SK-N-SH (cell line): ENCODE results near the gene DGLUCY.

Experiments used
- CHD2 ChIP-seq: fragments of 150-350 bp; IDR thresholded peaks from 2 replicates; pipeline ENCODE4 v1.6.1; 2018; ENCODE audit warnings: low read length; ENCODE audit not compliant: partially characterized antibody
- EZH2phosphoT487 ChIP-seq: fragments of 200-600 bp; sonication (generic); IDR thresholded peaks from 2 replicates; pipeline ENCODE4 v1.6.1; 2017; ENCODE audit warnings: low read depth, mixed run types, mild to moderate bottlenecking, antibody characterized with exemption, moderate library complexity, borderline replicate concordance
- GATA2 ChIP-seq: sonication (generic); formaldehyde crosslinking; IDR thresholded peaks from 2 replicates; pipeline ENCODE4 v1.5.0; 2020; ENCODE audit warnings: mild to moderate bottlenecking, missing genetic modification reagents
- POLR2AphosphoS5 ChIP-seq: IDR thresholded peaks from 2 replicates; pipeline ENCODE4 v1.6.1; 2012; ENCODE audit warnings: low read depth, low read length
- TF ChIP-seq, protein P1 (sequence below): IDR thresholded peaks from 2 replicates; pipeline ENCODE4 v1.6.1; 2012; ENCODE audit warnings: mild to moderate bottlenecking, low read depth, low read length, moderate library complexity
- TF ChIP-seq, protein P2 (sequence below): fragments of 200-600 bp; sonication (generic); IDR thresholded peaks from 2 replicates; pipeline ENCODE4 v1.6.1; 2017; ENCODE audit warnings: antibody characterized with exemption, mild to moderate bottlenecking, moderate library complexity
- TF ChIP-seq, protein P3 (sequence below): IDR thresholded peaks from 2 replicates; pipeline ENCODE4 v1.4.0; 2012; ENCODE audit warnings: low read depth

DNA sequence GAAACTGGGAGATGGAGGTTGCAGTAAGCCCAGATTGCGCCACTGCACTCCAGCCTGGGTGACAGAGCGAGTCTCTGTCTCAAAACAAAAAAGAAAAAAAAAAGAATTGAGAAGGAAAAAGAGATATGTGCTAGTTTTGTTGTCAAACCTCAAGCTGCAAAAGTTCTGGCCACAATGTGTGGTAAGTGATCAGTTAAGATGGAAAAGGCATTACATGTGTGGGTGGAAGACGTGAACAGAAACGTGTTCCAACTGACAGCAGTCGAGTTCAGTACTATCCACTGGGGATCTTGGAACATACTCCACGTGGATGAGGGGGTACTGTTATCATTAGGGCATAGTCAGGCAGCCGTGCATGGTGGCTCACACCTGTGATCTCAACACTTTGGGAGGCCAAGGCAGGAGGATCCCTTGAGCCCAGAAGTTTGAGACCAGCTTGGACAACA is 113.3 kb downstream of the DGLUCY start:
- TF ChIP-seq EZH2phosphoT487: no peak
- TF ChIP-seq, protein P1, sequence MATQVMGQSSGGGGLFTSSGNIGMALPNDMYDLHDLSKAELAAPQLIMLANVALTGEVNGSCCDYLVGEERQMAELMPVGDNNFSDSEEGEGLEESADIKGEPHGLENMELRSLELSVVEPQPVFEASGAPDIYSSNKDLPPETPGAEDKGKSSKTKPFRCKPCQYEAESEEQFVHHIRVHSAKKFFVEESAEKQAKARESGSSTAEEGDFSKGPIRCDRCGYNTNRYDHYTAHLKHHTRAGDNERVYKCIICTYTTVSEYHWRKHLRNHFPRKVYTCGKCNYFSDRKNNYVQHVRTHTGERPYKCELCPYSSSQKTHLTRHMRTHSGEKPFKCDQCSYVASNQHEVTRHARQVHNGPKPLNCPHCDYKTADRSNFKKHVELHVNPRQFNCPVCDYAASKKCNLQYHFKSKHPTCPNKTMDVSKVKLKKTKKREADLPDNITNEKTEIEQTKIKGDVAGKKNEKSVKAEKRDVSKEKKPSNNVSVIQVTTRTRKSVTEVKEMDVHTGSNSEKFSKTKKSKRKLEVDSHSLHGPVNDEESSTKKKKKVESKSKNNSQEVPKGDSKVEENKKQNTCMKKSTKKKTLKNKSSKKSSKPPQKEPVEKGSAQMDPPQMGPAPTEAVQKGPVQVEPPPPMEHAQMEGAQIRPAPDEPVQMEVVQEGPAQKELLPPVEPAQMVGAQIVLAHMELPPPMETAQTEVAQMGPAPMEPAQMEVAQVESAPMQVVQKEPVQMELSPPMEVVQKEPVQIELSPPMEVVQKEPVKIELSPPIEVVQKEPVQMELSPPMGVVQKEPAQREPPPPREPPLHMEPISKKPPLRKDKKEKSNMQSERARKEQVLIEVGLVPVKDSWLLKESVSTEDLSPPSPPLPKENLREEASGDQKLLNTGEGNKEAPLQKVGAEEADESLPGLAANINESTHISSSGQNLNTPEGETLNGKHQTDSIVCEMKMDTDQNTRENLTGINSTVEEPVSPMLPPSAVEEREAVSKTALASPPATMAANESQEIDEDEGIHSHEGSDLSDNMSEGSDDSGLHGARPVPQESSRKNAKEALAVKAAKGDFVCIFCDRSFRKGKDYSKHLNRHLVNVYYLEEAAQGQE: no peak
- no peak for TF ChIP-seq CHD2
- TF ChIP-seq, protein P2, sequence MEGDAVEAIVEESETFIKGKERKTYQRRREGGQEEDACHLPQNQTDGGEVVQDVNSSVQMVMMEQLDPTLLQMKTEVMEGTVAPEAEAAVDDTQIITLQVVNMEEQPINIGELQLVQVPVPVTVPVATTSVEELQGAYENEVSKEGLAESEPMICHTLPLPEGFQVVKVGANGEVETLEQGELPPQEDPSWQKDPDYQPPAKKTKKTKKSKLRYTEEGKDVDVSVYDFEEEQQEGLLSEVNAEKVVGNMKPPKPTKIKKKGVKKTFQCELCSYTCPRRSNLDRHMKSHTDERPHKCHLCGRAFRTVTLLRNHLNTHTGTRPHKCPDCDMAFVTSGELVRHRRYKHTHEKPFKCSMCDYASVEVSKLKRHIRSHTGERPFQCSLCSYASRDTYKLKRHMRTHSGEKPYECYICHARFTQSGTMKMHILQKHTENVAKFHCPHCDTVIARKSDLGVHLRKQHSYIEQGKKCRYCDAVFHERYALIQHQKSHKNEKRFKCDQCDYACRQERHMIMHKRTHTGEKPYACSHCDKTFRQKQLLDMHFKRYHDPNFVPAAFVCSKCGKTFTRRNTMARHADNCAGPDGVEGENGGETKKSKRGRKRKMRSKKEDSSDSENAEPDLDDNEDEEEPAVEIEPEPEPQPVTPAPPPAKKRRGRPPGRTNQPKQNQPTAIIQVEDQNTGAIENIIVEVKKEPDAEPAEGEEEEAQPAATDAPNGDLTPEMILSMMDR: no peak
- TF ChIP-seq, protein P3, sequence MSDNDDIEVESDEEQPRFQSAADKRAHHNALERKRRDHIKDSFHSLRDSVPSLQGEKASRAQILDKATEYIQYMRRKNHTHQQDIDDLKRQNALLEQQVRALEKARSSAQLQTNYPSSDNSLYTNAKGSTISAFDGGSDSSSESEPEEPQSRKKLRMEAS: no peak
- no peak for TF ChIP-seq GATA2 (CRISPR knock-in tag)
- TF ChIP-seq POLR2AphosphoS5: no peak
